NCI-H1105 treated with DMSO at 0.1 percent for 48 hours (cell line): Measurements from ENCODE around the gene LRG1.

Experiments
- DNase-seq: peaks from one replicate; lab custom pipeline; 2025; lab: John Stamatoyannopoulos, UW

The LRG1 gene, protein sequence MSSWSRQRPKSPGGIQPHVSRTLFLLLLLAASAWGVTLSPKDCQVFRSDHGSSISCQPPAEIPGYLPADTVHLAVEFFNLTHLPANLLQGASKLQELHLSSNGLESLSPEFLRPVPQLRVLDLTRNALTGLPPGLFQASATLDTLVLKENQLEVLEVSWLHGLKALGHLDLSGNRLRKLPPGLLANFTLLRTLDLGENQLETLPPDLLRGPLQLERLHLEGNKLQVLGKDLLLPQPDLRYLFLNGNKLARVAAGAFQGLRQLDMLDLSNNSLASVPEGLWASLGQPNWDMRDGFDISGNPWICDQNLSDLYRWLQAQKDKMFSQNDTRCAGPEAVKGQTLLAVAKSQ

DNA sequence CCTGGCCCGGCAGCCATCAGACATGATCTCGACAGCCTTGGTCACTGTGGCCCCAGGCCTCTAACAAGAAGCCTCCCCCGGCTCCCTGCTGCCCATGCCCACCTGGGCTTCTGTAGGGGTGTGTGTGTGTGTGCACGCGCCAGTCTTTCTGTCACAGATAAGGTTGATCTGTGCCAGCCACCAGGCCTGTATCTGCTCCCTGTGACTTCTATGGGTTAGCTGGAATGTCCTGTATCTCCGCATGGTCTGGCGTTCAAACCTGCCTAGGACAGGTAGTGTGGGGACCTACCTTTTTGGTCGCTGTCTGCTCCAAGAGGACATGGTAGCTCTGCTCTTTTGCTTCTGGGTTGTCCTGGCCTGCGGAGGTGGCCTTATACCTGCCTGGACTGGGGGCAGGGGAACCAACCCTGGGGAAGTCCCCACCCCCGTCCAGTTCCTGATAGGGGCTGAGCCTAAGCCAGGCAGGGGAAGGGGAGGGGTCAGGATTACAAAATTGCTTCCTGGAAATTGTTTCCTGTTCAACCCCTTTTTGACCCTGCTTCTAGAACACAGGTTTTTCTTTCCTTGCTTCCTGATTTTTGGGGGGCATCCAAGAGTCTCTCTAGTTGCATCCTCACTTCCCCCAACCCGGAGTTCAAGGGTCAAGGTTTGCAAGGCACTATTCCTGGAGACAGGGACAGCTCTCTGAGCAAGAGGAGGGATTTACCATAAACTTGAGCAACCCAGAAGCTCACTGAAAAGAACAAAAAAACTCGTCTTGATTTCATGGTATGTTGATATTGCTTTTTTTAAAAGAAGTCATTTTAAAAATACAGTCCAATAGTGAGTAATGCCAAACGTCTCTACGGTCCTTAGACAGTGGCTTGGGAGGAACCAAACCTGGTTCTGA is at the start of gene LRG1:
Gene LRG1, minus strand, starts transcription at position 344 of the 889 bp plus-strand sequence. Its CDS starts 23 bp downstream, at position 321.
- DNase-seq, result no peak

DNA sequence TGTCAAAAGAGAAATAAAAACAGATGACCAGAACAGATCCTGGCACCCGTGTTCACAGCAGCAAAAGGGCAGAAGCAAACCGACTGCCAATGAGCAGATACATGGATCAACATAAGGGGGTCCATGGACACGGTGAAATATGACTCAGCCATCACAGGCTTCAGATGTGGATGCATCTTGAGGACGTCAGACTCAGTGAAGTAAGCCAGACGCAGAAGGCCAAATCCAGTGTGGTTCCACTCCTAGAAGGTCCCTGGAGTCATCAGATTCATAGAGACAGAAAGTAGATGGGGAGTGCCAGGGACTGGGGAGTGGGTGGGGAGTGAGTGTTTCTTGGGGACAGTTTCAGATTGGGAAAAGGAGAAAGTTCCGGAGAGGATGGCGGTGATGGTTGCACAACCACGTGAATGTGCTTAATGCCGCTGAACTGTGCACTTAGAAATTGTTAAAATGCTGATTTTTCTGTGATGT is 48.5 kb upstream of the LRG1 start:
- no peak for DNase-seq

DNA sequence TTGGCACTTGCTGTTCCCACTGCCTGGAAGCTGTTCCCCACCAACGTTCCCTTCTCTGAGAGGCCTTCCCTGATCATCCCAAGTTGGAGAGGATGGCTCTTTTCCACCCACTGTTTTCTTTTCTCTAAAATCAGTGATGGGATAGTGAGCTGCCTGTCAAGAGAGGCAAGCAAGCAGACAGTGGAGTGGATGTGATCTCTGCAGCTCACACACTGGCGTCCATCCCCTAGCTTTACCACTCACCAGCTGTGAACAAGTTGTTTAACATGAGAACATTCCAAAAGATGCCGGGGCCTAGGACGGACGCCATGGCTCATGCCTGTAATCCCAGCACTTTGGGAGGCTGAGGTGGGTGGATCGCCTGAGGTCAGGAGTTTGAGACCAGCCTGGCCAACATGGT is 47.7 kb upstream of the LRG1 start:
- DNase-seq, result no peak

DNA sequence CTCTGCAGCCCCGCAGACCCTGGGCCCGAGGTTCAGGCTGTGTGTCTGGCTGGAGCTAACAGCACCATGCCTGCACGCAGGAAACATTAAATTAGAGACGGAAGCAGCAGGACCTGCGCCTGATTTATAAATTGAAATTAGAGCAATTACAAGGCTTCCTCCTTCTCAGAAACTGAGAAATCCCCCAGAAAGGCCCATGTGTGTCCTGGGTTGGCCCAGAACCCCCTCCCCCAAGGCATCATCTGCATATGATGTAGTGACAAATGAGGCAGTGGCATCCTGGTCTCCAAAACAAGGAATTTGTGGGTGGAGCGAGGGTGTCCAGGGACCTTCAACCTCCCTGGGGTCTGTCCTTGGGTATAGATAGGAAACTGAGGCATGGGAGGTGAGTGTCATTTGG is 46.9 kb upstream of the LRG1 start:
- DNase-seq, result no peak

DNA sequence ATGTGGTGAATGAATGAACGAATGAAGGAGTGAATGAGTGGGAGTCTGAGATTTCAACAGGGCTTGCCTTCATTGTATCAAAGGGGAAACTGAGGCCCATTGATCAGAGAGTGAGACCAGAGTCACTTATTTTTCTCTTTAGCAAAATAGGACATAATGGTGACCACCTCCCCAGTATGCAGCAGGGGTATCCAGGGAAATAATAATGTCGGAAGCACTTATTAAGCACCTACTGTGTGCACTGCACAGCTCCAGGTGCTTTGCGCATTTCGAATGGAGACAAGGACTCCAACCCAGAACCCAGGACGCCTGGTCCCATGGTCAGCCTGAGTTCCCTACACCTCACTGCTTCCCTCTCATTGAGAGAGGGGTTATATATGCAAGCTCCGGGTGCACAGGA is 46.4 kb upstream of the LRG1 start:
- DNase-seq, result no peak

DNA sequence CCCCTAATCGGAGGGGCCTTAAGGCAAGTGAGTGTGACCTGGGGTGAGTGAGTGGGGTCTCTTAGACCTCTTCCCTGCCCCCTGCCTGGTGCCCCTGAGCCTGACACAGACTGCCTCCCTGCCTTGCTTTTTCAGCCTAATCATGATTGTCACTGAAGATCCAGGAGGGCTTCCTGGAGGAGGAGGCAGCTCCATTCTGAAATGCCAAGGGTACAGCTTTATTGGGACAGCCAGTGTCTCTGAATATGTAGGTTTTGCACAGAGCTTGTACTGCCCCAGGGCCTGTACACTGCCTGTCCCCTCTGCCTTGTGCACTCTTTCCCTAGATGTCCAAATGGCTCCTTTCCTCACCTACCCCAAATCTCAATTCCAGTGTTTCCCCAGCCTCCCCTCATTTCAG is 45.7 kb upstream of the LRG1 start:
- no peak for DNase-seq

DNA sequence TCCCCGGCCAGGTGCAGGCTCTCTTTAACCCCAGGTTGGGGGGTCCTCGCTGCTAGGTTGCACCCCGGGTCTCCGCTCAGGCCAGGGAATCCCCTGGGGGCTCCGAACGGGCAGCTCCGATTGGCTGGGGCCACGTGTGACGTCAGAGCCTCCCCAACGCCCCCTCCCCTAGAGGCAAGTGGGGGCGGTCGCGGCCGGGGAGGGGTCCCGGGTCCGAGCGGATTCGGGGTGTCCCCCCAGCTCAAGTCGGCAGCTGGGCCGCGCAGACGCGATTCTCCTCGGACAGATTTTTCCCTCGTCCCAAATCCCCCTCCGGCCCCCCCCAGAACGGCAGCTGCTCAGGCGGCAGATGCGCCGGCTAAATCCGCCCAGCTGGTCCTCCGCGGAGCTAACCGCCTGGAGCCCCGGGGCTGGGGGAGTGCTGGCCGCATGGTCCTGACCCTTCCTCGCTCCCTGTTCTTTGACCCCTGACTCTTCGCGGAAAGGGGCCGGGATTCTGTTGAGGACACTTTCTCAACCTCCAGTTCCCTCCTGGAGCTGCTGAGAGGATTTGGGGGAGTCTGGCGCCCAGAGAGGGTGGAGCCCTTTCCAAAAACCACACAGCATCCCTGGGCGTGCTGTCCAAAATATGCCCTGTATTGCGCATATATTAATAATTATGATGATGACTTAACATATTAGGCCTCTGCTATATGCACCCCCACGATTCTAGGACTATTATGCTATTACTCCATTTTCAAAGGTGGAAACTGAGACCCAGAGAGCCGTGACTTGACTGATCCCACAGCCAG is 45.0 kb upstream of the LRG1 start:
- DNase-seq, result peak; percentile 33

DNA sequence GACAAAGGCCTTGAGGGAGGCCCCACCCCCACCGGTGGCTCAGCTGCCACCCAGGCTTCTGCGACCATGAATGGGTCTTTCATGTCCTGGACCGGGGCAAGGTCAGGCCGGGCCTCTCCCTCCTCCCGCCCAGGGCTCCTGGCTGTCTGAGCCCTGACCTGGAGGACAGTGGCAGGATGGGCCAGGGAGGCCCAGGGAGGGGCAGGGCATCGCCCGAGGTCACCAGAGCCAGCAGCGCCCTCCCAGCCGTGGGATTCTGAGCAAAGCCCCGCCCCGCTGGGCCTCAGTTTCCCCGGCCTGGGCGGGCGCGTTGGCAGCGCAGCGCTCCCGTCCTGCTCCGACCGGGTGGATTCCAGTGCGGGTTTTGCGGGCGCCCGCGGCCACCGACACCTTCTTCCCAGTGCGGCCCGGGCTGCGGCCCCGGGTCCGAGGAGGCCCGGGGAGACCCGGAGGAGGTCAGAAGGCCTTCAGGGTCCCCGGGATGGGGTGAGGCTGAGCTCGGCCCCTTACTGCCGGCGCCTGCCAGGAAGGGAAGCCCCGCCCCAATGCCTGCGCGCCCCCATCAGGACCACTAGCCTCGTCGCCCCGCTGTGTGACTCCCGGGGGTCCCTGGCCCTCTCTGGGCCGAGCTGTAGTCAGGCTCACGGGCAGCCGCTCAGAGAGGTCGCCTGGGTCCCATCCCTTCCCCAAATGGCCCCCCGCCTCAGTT is 44.3 kb upstream of the LRG1 start:
- DNase-seq, result no peak

DNA sequence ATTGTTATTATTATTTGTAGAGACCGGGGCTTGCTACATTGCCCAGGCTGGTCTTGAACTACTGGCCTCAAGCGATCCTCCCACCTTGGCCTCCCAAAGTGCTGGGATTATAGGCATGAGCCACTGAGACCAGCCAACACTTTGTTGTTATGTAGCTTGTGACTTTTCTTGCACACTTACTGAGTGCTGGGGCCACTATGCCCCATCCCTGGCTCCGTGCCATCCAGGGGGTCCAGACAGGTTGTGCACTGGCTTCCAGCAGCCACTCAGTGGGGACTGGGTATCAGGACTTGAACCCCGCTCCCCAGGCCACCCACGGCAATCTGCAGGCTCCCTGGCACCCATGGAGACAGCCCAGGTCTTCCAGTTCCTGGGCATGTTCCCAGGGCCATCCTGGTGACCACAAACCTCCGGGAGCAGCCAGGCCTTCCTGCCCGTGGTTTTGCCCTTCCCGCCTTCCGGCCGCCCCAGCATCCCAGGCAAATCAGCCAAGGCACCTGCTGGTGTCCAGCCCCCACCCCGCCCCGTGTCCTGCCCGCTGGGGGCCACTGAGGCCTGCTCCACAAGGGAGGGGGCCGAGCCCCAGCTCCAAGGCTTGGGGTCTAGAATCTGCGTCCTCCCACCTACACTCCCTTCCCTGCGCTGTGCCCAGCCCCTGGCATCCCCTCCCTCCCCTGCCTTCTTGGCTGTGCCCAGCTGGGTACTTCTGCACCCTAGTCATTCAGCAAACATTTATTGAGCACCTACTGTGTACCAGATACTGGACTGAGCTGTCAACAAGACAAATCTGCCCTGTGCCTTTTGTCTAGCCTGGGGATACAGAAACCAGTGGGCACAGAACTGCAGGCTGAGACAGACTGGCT is 43.4 kb upstream of the LRG1 start:
- DNase-seq, result no peak

DNA sequence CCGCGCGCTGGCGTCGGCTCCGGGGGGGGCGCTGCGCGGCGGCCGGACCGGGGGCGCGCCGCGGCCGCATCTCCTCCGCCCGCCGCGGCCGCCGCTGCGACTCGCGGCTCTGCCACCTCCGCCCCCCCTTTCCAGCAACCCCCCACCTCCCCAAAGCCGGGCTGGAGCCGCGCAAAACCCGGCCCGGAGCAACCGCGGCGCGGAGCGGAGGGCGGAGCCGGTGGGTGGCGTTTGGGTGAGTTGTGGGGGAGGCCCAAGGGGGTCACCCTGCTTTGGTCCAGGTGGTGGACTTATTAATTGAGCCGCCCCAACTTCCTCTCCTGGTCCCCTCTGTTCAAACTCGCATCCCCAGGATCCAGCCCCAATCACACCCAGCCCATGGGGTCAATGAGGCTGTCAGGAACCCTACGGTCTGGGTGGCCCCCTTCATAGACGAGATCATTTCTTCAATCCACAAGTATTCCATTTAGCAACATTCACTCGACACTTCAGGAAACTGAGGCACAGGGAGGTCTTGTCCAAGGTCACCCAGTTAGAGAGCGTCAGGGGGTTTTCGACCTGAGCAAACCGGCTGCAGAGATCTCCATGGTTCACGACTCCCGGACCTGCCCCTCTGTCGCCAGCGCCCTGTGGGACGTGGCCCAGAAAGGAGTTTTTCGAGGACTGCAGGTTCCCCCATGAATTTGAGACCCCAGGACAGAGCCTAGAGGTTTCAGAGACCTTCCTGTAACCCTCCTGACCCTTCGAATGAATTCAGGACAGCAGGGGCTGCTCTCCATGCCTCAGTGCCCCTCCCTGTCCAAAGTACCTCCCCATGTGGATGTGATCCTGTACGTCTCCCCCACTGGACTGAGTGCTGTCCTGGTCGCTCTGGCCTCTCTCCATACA is 42.1 kb upstream of the LRG1 start:
- DNase-seq, result peak; percentile 34

DNA sequence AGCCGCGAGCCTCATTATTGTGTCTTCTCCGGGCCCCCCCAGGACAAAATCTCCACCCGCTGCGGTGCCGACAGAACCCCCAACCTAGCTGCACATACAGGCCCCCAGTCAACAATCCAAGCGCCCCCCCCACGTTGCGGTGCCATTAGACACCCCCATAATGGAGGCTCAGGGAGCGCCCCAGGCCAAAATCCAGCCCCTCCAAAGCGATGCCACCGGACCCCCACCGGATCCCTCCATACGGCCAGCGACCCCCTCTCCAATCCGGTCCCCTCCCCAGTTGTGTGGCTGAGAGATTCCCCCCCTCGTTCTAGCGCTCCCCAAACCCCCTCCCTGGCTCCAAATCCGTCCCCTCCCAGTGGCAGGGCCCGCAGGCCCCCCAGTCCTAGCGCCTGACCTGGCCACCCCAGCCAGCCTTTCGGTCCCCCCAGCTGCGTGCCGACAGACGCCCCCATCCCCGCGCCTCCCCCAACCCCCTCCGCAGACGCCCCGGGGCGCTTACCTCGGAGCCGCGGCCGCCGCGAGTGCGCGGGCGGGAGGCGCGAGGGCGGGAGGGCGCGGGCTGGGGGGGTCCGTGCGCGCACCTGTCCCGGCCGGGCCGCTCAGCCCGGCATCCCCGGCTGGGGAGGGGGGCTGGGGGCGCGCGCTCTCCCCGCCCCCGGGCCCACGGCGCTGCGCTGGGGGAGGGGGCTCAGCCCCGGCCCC is 41.3 kb upstream of the LRG1 start:
- no peak for DNase-seq

DNA sequence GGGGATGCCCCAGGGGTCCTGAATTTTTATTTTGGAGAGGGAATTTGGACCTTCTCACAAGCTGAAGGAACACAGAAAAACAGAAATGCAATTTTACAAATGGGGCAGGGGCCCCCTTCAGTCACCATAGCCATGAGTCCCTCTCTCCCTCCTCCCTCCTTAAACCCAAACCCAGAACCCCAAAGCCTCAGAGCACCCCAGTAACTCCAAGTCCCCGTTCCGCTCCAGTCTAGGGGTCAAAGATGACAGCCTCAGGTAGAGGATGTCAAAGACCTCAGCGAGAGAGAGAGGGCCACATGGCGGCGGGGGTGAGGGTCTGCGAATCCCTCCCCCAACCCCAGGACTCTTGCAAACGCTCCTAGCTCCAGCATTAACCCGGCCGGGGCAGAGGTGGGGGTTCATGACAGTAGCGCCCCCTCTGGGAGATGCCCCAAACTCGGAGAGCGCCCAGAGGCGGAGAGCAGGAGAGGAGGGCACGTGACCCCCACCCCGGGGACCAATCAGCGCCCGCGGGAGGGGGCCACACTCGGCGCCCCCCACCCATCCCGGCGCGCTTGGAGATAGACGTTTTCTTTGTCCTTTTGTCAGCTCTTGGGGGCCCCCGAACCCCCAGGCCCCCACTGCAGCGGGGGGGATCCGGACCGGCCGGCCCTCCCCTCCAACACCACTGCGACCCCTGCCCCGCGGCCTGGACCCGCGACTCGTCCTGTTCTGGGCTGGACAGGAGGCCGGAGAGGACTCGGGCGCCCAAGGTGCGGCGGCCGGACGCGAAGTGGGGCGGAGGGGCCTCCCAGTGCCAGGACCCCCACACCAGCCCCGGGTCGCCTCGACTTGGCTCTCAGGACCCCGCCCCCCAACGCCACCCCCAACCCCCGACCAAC is 40.4 kb upstream of the LRG1 start:
- DNase-seq, result no peak

DNA sequence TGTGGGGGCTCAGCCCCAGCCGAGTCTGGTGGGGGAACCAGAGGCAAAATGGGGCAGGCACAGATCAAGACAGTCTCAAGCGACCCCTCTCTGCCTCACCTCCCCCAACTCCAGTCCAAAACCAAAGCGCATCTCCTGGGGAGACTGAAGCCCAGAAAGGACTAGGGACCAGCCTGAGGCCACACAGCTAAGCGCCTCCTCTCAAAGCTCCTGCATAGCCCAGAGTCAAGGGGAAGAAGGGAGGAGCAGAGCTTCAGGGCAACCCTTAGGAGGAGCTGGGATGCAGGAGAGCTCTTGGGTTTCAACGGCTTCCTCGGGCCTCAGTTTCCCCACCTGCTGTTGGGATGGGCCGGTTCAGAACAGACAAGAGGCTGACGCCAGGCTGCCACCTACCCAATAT is 39.6 kb upstream of the LRG1 start:
- no peak for DNase-seq

DNA sequence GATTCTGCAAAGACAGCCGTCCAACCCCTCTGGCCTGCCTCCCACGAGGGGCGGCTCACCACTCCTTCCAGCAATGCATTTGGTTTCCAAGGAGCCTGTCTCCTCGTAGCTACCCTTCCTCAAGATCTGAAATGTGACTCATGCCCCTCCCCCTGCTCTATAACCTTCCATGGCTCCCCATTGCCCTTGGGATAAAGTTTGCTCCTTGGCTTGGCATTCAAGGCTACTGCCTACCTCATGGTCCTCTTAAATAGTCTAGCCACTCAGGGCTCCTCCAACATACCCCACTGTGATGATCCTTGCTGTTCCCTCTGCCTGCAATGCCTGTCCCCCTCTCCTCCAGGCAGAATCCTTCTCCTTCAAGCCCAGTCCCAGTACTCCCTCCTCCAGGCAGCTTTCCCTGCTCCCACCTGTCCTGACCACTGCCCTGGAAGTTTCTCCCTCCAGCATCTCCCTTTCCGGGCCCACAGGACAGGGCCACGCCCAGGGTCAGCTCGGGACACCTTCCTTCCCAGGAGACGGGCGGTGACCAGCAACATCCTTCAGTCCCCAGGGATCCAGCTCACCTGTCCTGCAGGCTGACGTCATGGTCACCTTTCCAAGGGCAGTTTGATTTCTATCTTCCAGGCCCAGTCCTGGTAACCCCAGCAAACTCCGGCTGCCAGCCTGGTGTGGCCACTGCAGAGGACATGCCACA is 38.9 kb upstream of the LRG1 start:
- no peak for DNase-seq

DNA sequence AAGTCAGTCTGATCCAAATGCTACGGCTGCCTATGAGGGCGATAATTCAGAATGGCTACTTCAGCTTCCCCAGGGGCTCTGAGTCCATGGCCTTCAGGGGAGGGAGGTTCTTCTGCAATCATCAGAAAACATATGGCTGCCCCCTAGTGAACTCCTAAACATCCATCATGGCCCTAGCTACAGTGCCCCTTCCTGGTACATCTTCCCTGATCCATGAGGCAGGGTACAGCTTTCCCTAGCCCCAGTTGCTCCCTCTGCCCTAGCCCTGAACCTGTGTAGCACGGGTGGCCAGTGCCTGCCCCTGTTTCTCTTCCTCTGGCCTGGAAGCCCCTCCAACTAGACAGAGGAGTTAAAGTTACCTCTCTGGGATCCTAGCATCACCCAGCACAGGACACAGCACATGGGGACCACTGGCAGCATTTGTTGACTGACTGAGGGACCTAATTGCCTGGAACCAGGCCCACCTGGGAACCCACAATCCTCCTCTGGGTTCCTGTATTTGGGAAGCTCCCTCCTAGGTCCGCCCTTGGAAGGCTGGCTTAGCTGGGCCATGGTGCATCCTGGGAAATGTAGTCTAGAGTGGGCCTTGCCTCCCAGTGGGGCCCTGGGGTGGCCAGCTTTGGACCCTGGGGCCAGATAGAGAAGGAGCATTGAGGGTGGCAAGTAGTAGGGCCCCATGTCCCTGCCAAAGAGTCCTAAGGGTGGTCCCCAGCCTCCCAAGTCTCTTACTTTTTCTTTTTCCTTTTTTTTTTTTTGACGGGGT is 37.4 kb upstream of the LRG1 start:
- no peak for DNase-seq
